ENCODE results near the gene PPFIA1. TPM values are rescaled to one million over a fixed set of nuclear protein-coding genes. Genes with fewer than 3 reads are reported as not detected.
A peak's percentile ranks its signal among the peaks of the same experiment; 100 is the strongest.

The PPFIA1 gene
- total and polyA plus RNA-seq, 2 of the 8 experiments (the other 6 are each of a cell fraction or from before 2014, with no cell fraction given) = 44.3 to 73.5 TPM

GRCh38 chr11:70314730-70315129 lies 44.2 kb downstream of the PPFIA1 start:
- CTCF ChIA-PET (ENCODE audit: partially characterized antibody) = interaction anchor here (1.1 to 1.4 kb wide), 2 partner anchors 12 to 17 kb away, joined by 3 to 4 read pairs; no protein-coding TSS in a partner anchor
- H4K20me1 ChIP-seq (replicated peaks in 1 of 2; ENCODE audit: control insufficient read depth in 1 of 2, insufficient read depth in 2 of 2, low read length in 2 of 2) = peaks cover 2 to 14% of the 10 kb centered on the region in 2 experiments

More at GRCh38 chr11:70314730-70315129, 44.2 kb downstream of the PPFIA1 start:
- H4K8ac ChIP-seq (ENCODE audit: extremely low read depth, insufficient read depth, low read length) = no peak overlapping the region
- no peak overlapping the region for H3K9ac ChIP-seq (replicated peaks in 1 of 4; ENCODE audit: extremely low read depth in 1 of 4, low read depth in 3 of 4, low read length in 3 of 4)
- no peak overlapping the region for H3K23ac ChIP-seq (ENCODE audit: insufficient read length)
- H3K4me2 ChIP-seq (ENCODE audit: insufficient read depth in 1 of 2, low read depth in 2 of 2, low read length in 2 of 2) = no peak overlapping the region; a peak in 1 of 4 replicates
- H2AFZ ChIP-seq (ENCODE audit: low read length) = no peak overlapping the region
- no peak overlapping the region for H2AK5ac ChIP-seq (ENCODE audit: low read depth, low read length)
- no peak for TF ChIP-seq KDM5A (IDR thresholded peaks at IDR 0.05; ENCODE audit: low read length)
- H3K79me2 ChIP-seq (ENCODE audit: control insufficient read depth in 1 of 2, insufficient read depth in 2 of 2, low read length in 2 of 2) = peaks cover 0 to 62% of the 10 kb centered on the region in 2 experiments; a peak in 3 of 4 replicates
- peak overlapping the region; percentile 75; the same call in 1 of the 2 replicates for H2BK5ac ChIP-seq (ENCODE audit: low read depth, low read length)
- no peak overlapping the region for H3K4ac ChIP-seq (replicated peaks; ENCODE audit: insufficient read length, low read depth, low read length)
- no peak overlapping the region for H2BK15ac ChIP-seq (ENCODE audit: low read length)
- H3K18ac ChIP-seq (ENCODE audit: extremely low read depth, low read length) = no peak overlapping the region
- DNase-seq (ENCODE audit: low read depth in 1 of 2, low spot score in 2 of 2) (no peak), FAIRE-seq (no peak)
- H2BK20ac ChIP-seq (ENCODE audit: low read length) = no peak overlapping the region
- H3K27me3 ChIP-seq (replicated peaks in 1 of 4; ENCODE audit: control insufficient read depth in 3 of 4, extremely low read depth in 1 of 4, insufficient read depth in 3 of 4, low read length in 3 of 4) = no peaks in the 10 kb centered on the region
- WGBS, 2 experiments (ENCODE audit: extremely low coverage in 1 of 2, insufficient coverage in 1 of 2, insufficient read length in 1 of 2, insufficient replicate concordance in 2 of 2, low coverage in 1 of 2, low lambda C conversion rate in 2 of 2, missing lambda C conversion rate in 1 of 2) = 88% methylated on average over 10 of the region's 10 CpGs; no CpG with 5 or more reads in 1 of the 2 experiments
- H2BK12ac ChIP-seq (ENCODE audit: low read depth, low read length) = no peak overlapping the region
- no peak overlapping the region for H3K14ac ChIP-seq (ENCODE audit: insufficient read length)
- peaks cover 19% of the 10 kb centered on the region for H3K79me1 ChIP-seq (ENCODE audit: low read depth, low read length)
- no peak overlapping the region for H4K5ac ChIP-seq (ENCODE audit: insufficient read length, low read depth, low read length)
- H3K4me3 ChIP-seq (ENCODE audit: extremely low read depth in 1 of 4, insufficient read depth in 2 of 4, low read depth in 3 of 4, low read length in 4 of 4) = no peak overlapping the region
- peaks cover 0 to 8% (median under 1%) of the 10 kb centered on the region in 4 experiments; a peak in 2 of 8 replicates for H3K36me3 ChIP-seq (ENCODE audit: control insufficient read depth in 2 of 4, insufficient read depth in 4 of 4, low read length in 3 of 4)
- H3K56ac ChIP-seq (replicated peaks; ENCODE audit: insufficient read length, low read depth, low read length) = no peak overlapping the region
- no peak overlapping the region for H4K91ac ChIP-seq (replicated peaks; ENCODE audit: insufficient read length, low read length)
- no peaks in the 10 kb centered on the region for H3K9me3 ChIP-seq (ENCODE audit: insufficient read depth in 2 of 2, low read depth in 1 of 2, low read length in 1 of 2)
- POLR2A ChIA-PET (ENCODE audit: partially characterized antibody) = no interaction called here
- H3K23me2 ChIP-seq (ENCODE audit: low read depth, low read length) = no peaks in the 10 kb centered on the region
- no peak overlapping the region for H2BK120ac ChIP-seq (replicated peaks; ENCODE audit: low read depth, low read length)
- no peak overlapping the region for H3K27ac ChIP-seq (ENCODE audit: low read depth, low read length)
- H3K4me1 ChIP-seq (replicated peaks in 1 of 4; ENCODE audit: control insufficient read depth in 3 of 4, insufficient read depth in 4 of 4, low read length in 3 of 4) = peaks cover 11 to 42% (median 26%) of the 10 kb centered on the region in 4 experiments

Measured in H1 (cell line).